ENCODE measurements around the gene MSTN. TPM values are rescaled to one million over a fixed set of nuclear protein-coding genes. Genes with fewer than 3 reads are reported as not detected.

MSTN gene
- total RNA-seq, 1 experiment from 2014 or later = not detected

GRCh38 chr2:190105554-190105953 is 43.0 kb upstream of the MSTN start (continued):
- no peak for TF ChIP-seq FOXP4 (CRISPR knock-in tag; IDR thresholded peaks at IDR 0.05)

GRCh38 chr2:190103144-190103543 is 40.6 kb upstream of the MSTN start:
- CTCF ChIA-PET = no interaction called here
- H3K4me3 Mint-ChIP-seq = no peak overlapping the region
- no peak for ATAC-seq
- H3K27me3 Mint-ChIP-seq (ENCODE audit: low read depth) = no peaks in the 10 kb centered on the region
- no peak for DNase-seq (ENCODE audit: low spot score)
- H3K9me3 Mint-ChIP-seq = peaks cover 17% of the 10 kb centered on the region
- H3K36me3 Mint-ChIP-seq = no peaks in the 10 kb centered on the region
- no peak overlapping the region for H3K27ac Mint-ChIP-seq
- TF ChIP-seq ATF1 (CRISPR knock-in tag; IDR thresholded peaks at IDR 0.05) = no peak
- no peak for TF ChIP-seq RORB (CRISPR knock-in tag; IDR thresholded peaks at IDR 0.05)
- no peak for TF ChIP-seq SMAD3 (CRISPR knock-in tag; IDR thresholded peaks at IDR 0.05; ENCODE audit: borderline replicate concordance)
- no peaks in the 10 kb centered on the region for H3K4me1 Mint-ChIP-seq
- POLR2A ChIA-PET = no interaction called here

DNA sequence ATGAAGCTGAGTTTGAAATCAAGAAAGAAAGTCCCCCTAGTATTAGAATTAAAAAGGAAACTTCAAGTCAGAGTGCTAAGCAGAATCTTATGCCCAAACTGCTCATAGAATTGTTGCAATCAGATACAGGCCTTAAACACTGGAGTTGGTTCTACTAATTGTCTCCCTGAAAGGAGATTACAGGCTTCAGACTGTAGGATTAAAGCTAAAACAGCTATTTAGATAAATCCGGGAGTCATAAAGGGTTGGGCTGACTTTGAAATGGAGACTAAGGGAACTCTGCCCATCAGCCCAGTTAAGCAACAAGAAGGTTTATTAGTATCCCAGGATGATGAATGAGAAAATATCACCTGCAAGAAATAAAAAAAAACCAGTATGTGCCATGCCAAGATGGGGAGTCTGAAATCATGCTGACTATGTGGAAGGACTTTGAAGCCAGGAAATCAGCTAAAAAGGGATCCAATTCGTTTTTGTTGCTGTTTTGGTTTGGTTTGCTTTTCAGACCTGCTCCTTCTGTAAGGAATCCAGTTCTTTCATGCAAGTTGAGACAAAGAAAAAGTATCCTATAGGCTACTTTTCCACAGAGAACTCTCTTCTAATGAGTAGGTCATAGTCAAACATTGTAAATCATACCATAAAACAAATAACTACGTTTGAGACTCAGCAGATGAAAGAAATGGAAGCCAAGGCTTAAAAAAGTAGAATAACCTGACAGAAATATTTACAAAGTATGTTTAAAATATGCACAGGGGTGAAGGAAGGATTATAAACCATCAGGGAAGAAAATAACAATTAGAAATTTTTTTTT is 37.6 kb upstream of the MSTN start:
- CTCF ChIA-PET = interaction anchor here (1.3 kb wide), 1 partner anchor 178 kb away, joined by 3 read pairs; no protein-coding TSS in a partner anchor
- no peak for DNase-seq (ENCODE audit: low spot score)
- TF ChIP-seq TP53 (CRISPR knock-in tag; IDR thresholded peaks at IDR 0.05) = no peak
- no peak for TF ChIP-seq ESRRA (CRISPR knock-in tag; IDR thresholded peaks at IDR 0.05; ENCODE audit: borderline replicate concordance)
- no peak for TF ChIP-seq NR3C1 (CRISPR knock-in tag; conservative IDR thresholded peaks at IDR 0.05; ENCODE audit: low read depth)
- no peak for TF ChIP-seq ZNF138 (CRISPR knock-in tag; conservative IDR thresholded peaks at IDR 0.05)
- no peak for TF ChIP-seq NFATC4 (CRISPR knock-in tag; IDR thresholded peaks at IDR 0.05)
- TF ChIP-seq CBFB (CRISPR knock-in tag; IDR thresholded peaks at IDR 0.05; ENCODE audit: low read depth) = no peak
- no peak for TF ChIP-seq ZBTB21 (CRISPR knock-in tag; IDR thresholded peaks at IDR 0.05; ENCODE audit: borderline replicate concordance)
- TF ChIP-seq OVOL2 (CRISPR knock-in tag; IDR thresholded peaks at IDR 0.05; ENCODE audit: borderline replicate concordance) = no peak
- TF ChIP-seq, protein P1, sequence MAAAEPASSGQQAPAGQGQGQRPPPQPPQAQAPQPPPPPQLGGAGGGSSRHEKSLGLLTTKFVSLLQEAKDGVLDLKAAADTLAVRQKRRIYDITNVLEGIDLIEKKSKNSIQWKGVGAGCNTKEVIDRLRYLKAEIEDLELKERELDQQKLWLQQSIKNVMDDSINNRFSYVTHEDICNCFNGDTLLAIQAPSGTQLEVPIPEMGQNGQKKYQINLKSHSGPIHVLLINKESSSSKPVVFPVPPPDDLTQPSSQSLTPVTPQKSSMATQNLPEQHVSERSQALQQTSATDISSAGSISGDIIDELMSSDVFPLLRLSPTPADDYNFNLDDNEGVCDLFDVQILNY (CRISPR knock-in tag; IDR thresholded peaks at IDR 0.05) = no peak
- no peak for TF ChIP-seq ZNF425 (CRISPR knock-in tag; conservative IDR thresholded peaks at IDR 0.05)
- POLR2A ChIA-PET = no interaction called here
- Mint-ChIP-seq H3K9me3 (peaks cover 28% of the 10 kb centered on the region), H3K4me3 (no peak overlapping the region), H3K27ac (no peak overlapping the region), H3K36me3 (no peaks in the 10 kb centered on the region), H3K27me3 (ENCODE audit: low read depth) (no peaks in the 10 kb centered on the region), H3K4me1 (no peaks in the 10 kb centered on the region)
- no peak for ATAC-seq

GRCh38 chr2:190098851-190099250 is 36.3 kb upstream of the MSTN start:
- DNase-seq (ENCODE audit: low spot score) = no peak
- Mint-ChIP-seq H3K4me1 (no peaks in the 10 kb centered on the region), H3K27ac (no peak overlapping the region), H3K36me3 (no peaks in the 10 kb centered on the region), H3K4me3 (no peak overlapping the region), H3K27me3 (ENCODE audit: low read depth) (no peaks in the 10 kb centered on the region), H3K9me3 (peaks cover 28% of the 10 kb centered on the region)
- ChIA-PET POLR2A (no interaction called here), CTCF (no interaction called here)
- ATAC-seq = no peak
- TF ChIP-seq ZNF416 (CRISPR knock-in tag; IDR thresholded peaks at IDR 0.05) = no peak
- no peak for TF ChIP-seq EMX1 (CRISPR knock-in tag; IDR thresholded peaks at IDR 0.05)
- no peak for TF ChIP-seq GRHL2 (CRISPR knock-in tag; IDR thresholded peaks at IDR 0.05; ENCODE audit: insufficient replicate concordance, severe bottlenecking)
- no peak for TF ChIP-seq CREM (CRISPR knock-in tag; IDR thresholded peaks at IDR 0.05)
- no peak for TF ChIP-seq SMAD4 (CRISPR knock-in tag; IDR thresholded peaks at IDR 0.05)
- no peak for TF ChIP-seq FOXJ3 (CRISPR knock-in tag; IDR thresholded peaks at IDR 0.05; ENCODE audit: borderline replicate concordance)
- TF ChIP-seq, protein P2, sequence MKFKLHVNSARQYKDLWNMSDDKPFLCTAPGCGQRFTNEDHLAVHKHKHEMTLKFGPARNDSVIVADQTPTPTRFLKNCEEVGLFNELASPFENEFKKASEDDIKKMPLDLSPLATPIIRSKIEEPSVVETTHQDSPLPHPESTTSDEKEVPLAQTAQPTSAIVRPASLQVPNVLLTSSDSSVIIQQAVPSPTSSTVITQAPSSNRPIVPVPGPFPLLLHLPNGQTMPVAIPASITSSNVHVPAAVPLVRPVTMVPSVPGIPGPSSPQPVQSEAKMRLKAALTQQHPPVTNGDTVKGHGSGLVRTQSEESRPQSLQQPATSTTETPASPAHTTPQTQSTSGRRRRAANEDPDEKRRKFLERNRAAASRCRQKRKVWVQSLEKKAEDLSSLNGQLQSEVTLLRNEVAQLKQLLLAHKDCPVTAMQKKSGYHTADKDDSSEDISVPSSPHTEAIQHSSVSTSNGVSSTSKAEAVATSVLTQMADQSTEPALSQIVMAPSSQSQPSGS (CRISPR knock-in tag; IDR thresholded peaks at IDR 0.05; ENCODE audit: borderline replicate concordance, low read depth) = no peak
- no peak for TF ChIP-seq ERG (CRISPR knock-in tag; IDR thresholded peaks at IDR 0.05)

Measured in WTC11 (cell line).